SK-N-SH (cell line): ENCODE data around the gene EFCC1.

ENCODE experiments used
- SMC3 ChIP-seq: IDR thresholded peaks from 2 replicates; pipeline ENCODE4 v1.6.1; 2012; ENCODE audit warnings: low read depth, low read length, improper control_type of control experiment
- TF ChIP-seq, protein P1 (sequence below): fragments of 200-600 bp; sonication (generic); IDR thresholded peaks from 2 replicates; pipeline ENCODE4 v1.6.1; 2017; ENCODE audit warnings: antibody characterized with exemption, mild to moderate bottlenecking, moderate library complexity

DNA sequence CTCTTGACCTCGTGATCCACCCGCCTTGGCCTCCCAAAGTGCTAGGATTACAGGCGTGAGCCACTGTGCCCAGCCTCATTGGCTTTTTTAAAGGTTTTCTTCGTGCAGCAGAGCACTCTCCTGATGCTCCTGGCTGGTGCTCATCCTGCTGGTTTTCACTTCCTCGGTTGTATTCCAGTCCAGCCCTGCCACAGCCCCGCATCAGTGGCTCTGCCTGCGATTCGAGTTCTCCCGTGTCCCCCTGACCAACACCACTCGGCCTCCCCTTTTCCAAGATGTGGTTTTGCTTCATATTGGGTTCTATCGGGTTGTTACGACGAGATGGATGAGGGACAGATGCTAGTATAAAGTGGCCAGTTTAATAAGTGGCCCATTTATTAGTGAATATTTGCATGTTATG, 27.8 kb downstream of the EFCC1 start:
- TF ChIP-seq SMC3 = no peak
- TF ChIP-seq, protein P1, sequence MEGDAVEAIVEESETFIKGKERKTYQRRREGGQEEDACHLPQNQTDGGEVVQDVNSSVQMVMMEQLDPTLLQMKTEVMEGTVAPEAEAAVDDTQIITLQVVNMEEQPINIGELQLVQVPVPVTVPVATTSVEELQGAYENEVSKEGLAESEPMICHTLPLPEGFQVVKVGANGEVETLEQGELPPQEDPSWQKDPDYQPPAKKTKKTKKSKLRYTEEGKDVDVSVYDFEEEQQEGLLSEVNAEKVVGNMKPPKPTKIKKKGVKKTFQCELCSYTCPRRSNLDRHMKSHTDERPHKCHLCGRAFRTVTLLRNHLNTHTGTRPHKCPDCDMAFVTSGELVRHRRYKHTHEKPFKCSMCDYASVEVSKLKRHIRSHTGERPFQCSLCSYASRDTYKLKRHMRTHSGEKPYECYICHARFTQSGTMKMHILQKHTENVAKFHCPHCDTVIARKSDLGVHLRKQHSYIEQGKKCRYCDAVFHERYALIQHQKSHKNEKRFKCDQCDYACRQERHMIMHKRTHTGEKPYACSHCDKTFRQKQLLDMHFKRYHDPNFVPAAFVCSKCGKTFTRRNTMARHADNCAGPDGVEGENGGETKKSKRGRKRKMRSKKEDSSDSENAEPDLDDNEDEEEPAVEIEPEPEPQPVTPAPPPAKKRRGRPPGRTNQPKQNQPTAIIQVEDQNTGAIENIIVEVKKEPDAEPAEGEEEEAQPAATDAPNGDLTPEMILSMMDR = no peak
